Keratinocyte (primary cell): ENCODE measurements around the gene FOXK2.

Source experiments
- CTCF ChIP-seq, 3 experiments: IDR thresholded peaks in 1 of 3; conservative IDR thresholded peaks in 1 of 3; optimal IDR thresholded peaks in 1 of 3; 2 replicates in 2 of 3; 3 replicates in 1 of 3; pipeline versions ENCODE3 to v1.5.1; 2011; ENCODE audit warnings: low read length in 3 of 3, mild to moderate bottlenecking in 3 of 3, moderate library complexity in 2 of 3, control low read depth in 1 of 3, inconsistent platforms in 1 of 3; ENCODE audit not compliant: insufficient read depth in 2 of 3; ENCODE audit errors: extremely low read depth in 1 of 3
- EZH2 ChIP-seq: IDR thresholded peaks from one replicate; pipeline ENCODE4 v1.6.1; 2012; ENCODE audit warnings: inconsistent platforms, mild to moderate bottlenecking, low read length, moderate library complexity

DNA sequence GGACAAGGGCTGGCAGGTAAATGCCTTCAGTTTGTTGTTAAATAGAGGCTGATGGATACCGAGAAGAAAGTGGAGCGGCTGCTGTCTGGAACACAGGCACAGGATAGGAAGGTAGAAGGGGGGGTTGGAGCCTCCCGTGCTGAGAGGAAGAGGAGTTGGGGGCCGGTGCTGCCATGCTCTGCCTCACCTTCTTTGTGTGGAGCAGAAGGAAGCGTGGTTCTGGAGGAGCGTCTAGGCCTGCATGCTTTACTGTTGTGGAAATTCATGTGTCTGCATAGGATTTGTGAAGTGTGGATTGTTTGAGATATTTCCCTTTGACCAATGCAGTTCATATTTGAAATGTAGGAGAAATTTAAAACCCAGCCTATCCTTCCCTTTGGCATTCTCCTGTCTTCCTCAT, 52.3 kb downstream of the FOXK2 start:
- TF ChIP-seq CTCF (optimal IDR thresholded peaks at IDR 0.05 in 1 of 3, IDR thresholded peaks at IDR 0.05 in 1 of 3, conservative IDR thresholded peaks at IDR 0.05 in 1 of 3; ENCODE audit: extremely low read depth in 1 of 3, insufficient read depth in 2 of 3, low read length in 3 of 3), result no peak
- TF ChIP-seq EZH2, result no peak
